WTC11 (cell line): ENCODE results near the gene ERFL. TPM values are rescaled to one million over a fixed set of nuclear protein-coding genes. Genes with fewer than 3 reads are reported as not detected.

Experiments used
- ATAC-seq: fragments of 200-7000 bp; cut with Tn5 transposase; 2 replicates; pipeline ENCODE4 v1.10.0; 2021; ENCODE audit warnings: mild to moderate bottlenecking, moderate library complexity
- CTCF ChIA-PET: fragments of 300-600 bp; sonication (Branson Sonifier 250); formaldehyde crosslinking; loops from one replicate; lab custom pipeline; 2021; ENCODE audit warnings: antibody characterized with exemption; lab: Charles Lee
- POLR2A ChIA-PET: fragments of 350-600 bp; sonication (Branson Sonifier 250); formaldehyde crosslinking; loops from one replicate; lab custom pipeline; 2021; ENCODE audit warnings: antibody characterized with exemption; lab: Charles Lee
- DNase-seq: peaks from one replicate; pipeline ENCODE4 v3.0.0; 2021; ENCODE audit warnings: low spot score
- H3K27ac Mint-ChIP-seq: 2 replicates; pipeline ENCODE4 v1.8.0; 2021; ENCODE audit warnings: mixed read lengths
- H3K27me3 Mint-ChIP-seq: 2 replicates; pipeline ENCODE4 v1.8.0; 2021; ENCODE audit warnings: low read depth, mild to moderate bottlenecking, moderate library complexity, mixed read lengths
- H3K36me3 Mint-ChIP-seq: 2 replicates; pipeline ENCODE4 v1.8.0; 2021; ENCODE audit warnings: mixed read lengths
- H3K4me1 Mint-ChIP-seq: 2 replicates; pipeline ENCODE4 v1.8.0; 2022; ENCODE audit warnings: mixed read lengths
- H3K4me3 Mint-ChIP-seq: 2 replicates; pipeline ENCODE4 v1.8.0; 2021; ENCODE audit warnings: mild to moderate bottlenecking, moderate library complexity, mixed read lengths
- H3K9me3 Mint-ChIP-seq: 2 replicates; pipeline ENCODE4 v1.8.0; 2021; ENCODE audit warnings: mixed read lengths
- ATF2 ChIP-seq: sonication (generic); formaldehyde crosslinking; IDR thresholded peaks from 2 replicates; pipeline ENCODE4 v1.8.1; 2022; ENCODE audit warnings: low read depth, missing genetic modification reagents, borderline replicate concordance
- CREB1 ChIP-seq: sonication (generic); formaldehyde crosslinking; IDR thresholded peaks from 2 replicates; pipeline ENCODE4 v1.8.0; 2023; ENCODE audit warnings: mild to moderate bottlenecking, missing genetic modification reagents
- ELF4 ChIP-seq: sonication (generic); formaldehyde crosslinking; IDR thresholded peaks from 2 replicates; pipeline ENCODE4 v1.8.1; 2022; ENCODE audit warnings: low read depth, mild to moderate bottlenecking, moderate library complexity, missing genetic modification reagents
- ETV6 ChIP-seq: sonication (generic); formaldehyde crosslinking; IDR thresholded peaks from 2 replicates; pipeline ENCODE4 v1.8.1; 2022; ENCODE audit warnings: mild to moderate bottlenecking, missing genetic modification reagents
- FOXJ3 ChIP-seq: sonication (generic); formaldehyde crosslinking; IDR thresholded peaks from 2 replicates; pipeline ENCODE4 v1.9.0; 2021; ENCODE audit warnings: missing genetic modification reagents, mild to moderate bottlenecking, borderline replicate concordance
- IRF2 ChIP-seq: sonication (generic); formaldehyde crosslinking; IDR thresholded peaks from 2 replicates; pipeline ENCODE4 v1.8.0; 2022; ENCODE audit warnings: low read depth, missing genetic modification reagents, borderline replicate concordance
- NFYB ChIP-seq: sonication (generic); formaldehyde crosslinking; conservative IDR thresholded peaks from 2 replicates; pipeline ENCODE4 v1.8.0; 2022; ENCODE audit warnings: low read depth, missing genetic modification reagents
- SMAD4 ChIP-seq: sonication (generic); formaldehyde crosslinking; IDR thresholded peaks from 2 replicates; pipeline ENCODE4 v1.8.0; 2022; ENCODE audit warnings: mild to moderate bottlenecking, missing genetic modification reagents
- STAT6 ChIP-seq: sonication (generic); formaldehyde crosslinking; conservative IDR thresholded peaks from 2 replicates; pipeline ENCODE4 v1.8.1; 2023; ENCODE audit warnings: mild to moderate bottlenecking, low read depth, missing genetic modification reagents, moderate library complexity
- USF1 ChIP-seq: sonication (generic); formaldehyde crosslinking; IDR thresholded peaks from 2 replicates; pipeline ENCODE4 v1.8.0; 2022; ENCODE audit warnings: mild to moderate bottlenecking, missing genetic modification reagents
- ZNF138 ChIP-seq: sonication (generic); formaldehyde crosslinking; conservative IDR thresholded peaks from 2 replicates; pipeline ENCODE4 v1.8.1; 2022; ENCODE audit warnings: mild to moderate bottlenecking, moderate library complexity, missing genetic modification reagents
- ZNF671 ChIP-seq: fragments of 250-450 bp; sonication (Bioruptor Pico); IDR thresholded peaks from 2 replicates; pipeline ENCODE4 v1.8.0; 2021; ENCODE audit warnings: mild to moderate bottlenecking
- ZSCAN18 ChIP-seq: fragments of 250-450 bp; sonication (Bioruptor Pico); IDR thresholded peaks from 2 replicates; pipeline ENCODE4 v2.1.2; 2022; ENCODE audit warnings: mild to moderate bottlenecking, moderate library complexity
- total RNA-seq: library from RNA; stranded (reverse); gene quantifications from 3 replicates; pipeline ENCODE4 v1.2.3, GENCODE V29; 2021
- TF ChIP-seq, protein P1 (sequence below): fragments of 200-600 bp; IDR thresholded peaks from 2 replicates; pipeline ENCODE4 v1.8.0; 2022; ENCODE audit warnings: antibody characterized with exemption
- TF ChIP-seq, protein P2 (sequence below): sonication (generic); formaldehyde crosslinking; IDR thresholded peaks from 2 replicates; pipeline ENCODE4 v1.8.0; 2022; ENCODE audit warnings: mild to moderate bottlenecking, missing genetic modification reagents
- TF ChIP-seq, protein P3 (sequence below): fragments of 250-450 bp; sonication (Bioruptor Pico); conservative IDR thresholded peaks from 2 replicates; pipeline ENCODE4 v1.9.0; 2021; ENCODE audit warnings: mild to moderate bottlenecking

ERFL gene
- total RNA-seq, 1 experiment from 2014 or later = 0.31 TPM

GRCh38 chr19:41869374-41869955, 58.8 kb downstream of the ERFL start (continued):
- TF ChIP-seq ZSCAN18 (no peak), STAT6 (no peak)

- DNase-seq (no peak), ATAC-seq (no peak)
- Mint-ChIP-seq H3K4me3 (no peak overlapping the region), H3K27me3 (no peaks in the 10 kb centered on the region), H3K27ac (peak overlapping the region; percentile 82; the same call in 1 of the 2 replicates), H3K36me3 (peaks cover 65% of the 10 kb centered on the region), H3K9me3 (no peaks in the 10 kb centered on the region), H3K4me1 (peaks cover 28% of the 10 kb centered on the region)
- ChIA-PET CTCF (no interaction called here), POLR2A (interaction anchor here (1.2 kb wide), 1 partner anchor 9 kb away, joined by 13 read pairs; the partner anchor contains the start of gene RPS19)
- no peak for TF ChIP-seq NFYB (CRISPR knock-in tag)
- TF ChIP-seq, protein P1, sequence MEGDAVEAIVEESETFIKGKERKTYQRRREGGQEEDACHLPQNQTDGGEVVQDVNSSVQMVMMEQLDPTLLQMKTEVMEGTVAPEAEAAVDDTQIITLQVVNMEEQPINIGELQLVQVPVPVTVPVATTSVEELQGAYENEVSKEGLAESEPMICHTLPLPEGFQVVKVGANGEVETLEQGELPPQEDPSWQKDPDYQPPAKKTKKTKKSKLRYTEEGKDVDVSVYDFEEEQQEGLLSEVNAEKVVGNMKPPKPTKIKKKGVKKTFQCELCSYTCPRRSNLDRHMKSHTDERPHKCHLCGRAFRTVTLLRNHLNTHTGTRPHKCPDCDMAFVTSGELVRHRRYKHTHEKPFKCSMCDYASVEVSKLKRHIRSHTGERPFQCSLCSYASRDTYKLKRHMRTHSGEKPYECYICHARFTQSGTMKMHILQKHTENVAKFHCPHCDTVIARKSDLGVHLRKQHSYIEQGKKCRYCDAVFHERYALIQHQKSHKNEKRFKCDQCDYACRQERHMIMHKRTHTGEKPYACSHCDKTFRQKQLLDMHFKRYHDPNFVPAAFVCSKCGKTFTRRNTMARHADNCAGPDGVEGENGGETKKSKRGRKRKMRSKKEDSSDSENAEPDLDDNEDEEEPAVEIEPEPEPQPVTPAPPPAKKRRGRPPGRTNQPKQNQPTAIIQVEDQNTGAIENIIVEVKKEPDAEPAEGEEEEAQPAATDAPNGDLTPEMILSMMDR = no peak
- no peak for TF ChIP-seq CREB1 (CRISPR knock-in tag)
- TF ChIP-seq, protein P2, sequence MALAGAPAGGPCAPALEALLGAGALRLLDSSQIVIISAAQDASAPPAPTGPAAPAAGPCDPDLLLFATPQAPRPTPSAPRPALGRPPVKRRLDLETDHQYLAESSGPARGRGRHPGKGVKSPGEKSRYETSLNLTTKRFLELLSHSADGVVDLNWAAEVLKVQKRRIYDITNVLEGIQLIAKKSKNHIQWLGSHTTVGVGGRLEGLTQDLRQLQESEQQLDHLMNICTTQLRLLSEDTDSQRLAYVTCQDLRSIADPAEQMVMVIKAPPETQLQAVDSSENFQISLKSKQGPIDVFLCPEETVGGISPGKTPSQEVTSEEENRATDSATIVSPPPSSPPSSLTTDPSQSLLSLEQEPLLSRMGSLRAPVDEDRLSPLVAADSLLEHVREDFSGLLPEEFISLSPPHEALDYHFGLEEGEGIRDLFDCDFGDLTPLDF = no peak
Measured at GRCh38 chr19:41868989-41869300, 59.3 kb downstream of the ERFL start.

DNA sequence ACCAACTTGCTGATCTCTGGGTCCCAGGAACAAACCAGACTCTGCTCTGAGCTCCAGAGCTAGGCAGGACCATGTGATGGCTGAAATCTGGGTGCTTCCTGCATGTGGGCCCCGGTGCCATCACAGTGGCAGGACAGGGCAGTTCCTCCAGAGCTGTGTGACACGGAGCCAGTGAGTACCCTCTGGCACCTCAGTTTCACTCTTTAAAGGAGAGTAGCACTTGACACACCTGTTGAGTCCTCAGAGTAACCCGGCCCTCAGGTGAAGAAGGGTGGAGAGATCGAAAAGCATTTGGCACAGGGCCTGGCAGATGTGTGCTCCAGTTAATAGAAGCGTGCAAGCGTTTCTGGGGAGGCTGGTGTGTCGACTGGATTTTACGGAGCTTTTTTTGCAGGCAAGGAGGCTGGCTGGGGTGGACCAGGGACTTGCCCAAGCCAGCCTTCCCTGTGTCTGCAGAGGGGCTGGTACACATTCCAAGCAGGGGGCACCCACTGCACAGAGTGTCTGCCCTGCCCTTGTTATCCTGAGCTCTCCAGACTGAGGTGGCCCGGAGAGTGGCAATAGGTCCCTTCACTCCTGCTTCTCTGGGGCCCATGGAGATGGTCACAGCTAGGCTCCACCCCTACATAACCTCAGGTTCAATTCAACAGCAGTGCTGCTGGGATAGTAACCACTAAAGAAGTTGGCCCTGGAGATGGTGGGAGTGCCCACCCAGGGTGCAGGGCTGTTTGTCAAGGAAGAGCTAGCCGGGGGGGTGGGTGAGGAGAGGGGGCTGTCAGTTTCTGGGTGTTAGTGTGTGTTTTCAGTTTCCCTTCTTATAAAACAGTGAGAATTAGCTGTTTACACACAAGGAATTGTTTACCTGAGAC, 59.9 kb downstream of the ERFL start:
- Mint-ChIP-seq H3K4me3 (no peak overlapping the region), H3K27me3 (no peaks in the 10 kb centered on the region), H3K9me3 (no peaks in the 10 kb centered on the region), H3K36me3 (peaks cover 69% of the 10 kb centered on the region), H3K4me1 (peaks cover 30% of the 10 kb centered on the region), H3K27ac (peak overlapping the region; percentile 97)
- ChIA-PET POLR2A (interaction anchor here (1.2 kb wide), 1 partner anchor 8 kb away, joined by 13 read pairs; the partner anchor contains the start of gene RPS19), CTCF (interaction anchor here (0.6 kb wide), 1 partner anchor 167 kb away, joined by 3 read pairs; no protein-coding TSS in a partner anchor)
- TF ChIP-seq ZNF671 (CRISPR knock-in tag) = peak; percentile 10; the same call in 1 of the 2 replicates
- TF ChIP-seq ZNF138 = no peak
- DNase-seq (no peak), ATAC-seq (no peak)

GRCh38 chr19:41866284-41866683, 62.0 kb downstream of the ERFL start:
- Mint-ChIP-seq H3K36me3 (peaks cover 83% of the 10 kb centered on the region), H3K27me3 (no peaks in the 10 kb centered on the region), H3K4me3 (peak overlapping the region; percentile 22), H3K9me3 (no peaks in the 10 kb centered on the region), H3K27ac (peak overlapping the region; percentile 82), H3K4me1 (peaks cover 47% of the 10 kb centered on the region)
- no peak for DNase-seq
- ATAC-seq = peak; percentile 4
- CTCF ChIA-PET = interaction anchor here (1.1 kb wide), 1 partner anchor 159 kb away, joined by 3 read pairs; no protein-coding TSS in a partner anchor
- POLR2A ChIA-PET = interaction anchor here (0.6 kb wide), 1 partner anchor 16 kb away, joined by 3 read pairs; no protein-coding TSS in a partner anchor
- TF ChIP-seq ATF2 (no peak), SMAD4 (CRISPR knock-in tag) (no peak), ELF4 (CRISPR knock-in tag) (no peak), FOXJ3 (CRISPR knock-in tag) (no peak), USF1 (CRISPR knock-in tag) (no peak), ETV6 (CRISPR knock-in tag) (no peak), IRF2 (no peak)
- TF ChIP-seq, protein P3, sequence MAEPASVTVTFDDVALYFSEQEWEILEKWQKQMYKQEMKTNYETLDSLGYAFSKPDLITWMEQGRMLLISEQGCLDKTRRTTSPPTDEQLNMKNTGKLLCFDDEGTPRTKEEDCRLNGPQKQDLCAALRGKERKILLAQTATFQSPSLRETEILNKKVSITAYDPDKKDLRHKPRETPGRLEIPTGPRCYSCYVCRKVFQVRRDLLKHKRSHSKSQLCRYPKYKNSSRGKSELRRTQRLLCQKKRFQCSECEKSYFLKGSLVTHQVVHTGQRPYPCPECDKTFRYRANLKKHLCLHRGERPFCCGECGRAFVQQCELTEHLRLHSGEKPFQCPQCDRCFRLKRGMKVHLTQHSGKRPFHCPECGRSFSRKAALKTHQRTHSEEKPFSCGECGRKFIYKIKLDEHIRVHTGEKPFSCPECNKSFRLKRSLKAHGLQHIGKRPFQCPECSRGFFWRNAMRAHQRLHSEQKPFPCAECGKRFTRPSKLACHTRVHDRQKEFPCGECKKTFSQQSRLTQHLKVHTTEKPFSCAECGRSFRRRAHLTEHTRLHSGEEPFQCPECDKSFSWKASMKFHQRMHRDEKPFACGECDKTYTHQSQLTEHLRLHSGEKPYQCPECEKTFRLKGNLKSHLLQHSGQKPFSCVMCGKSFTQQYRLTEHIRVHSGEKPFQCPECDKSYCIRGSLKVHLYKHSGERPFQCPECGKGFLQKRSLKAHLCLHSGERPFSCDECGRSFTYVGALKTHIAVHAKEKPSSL (CRISPR knock-in tag) = no peak
